Keratinocyte (primary cell): Measurements from ENCODE around the gene RAPGEF1. TPM values are rescaled to one million over a fixed set of nuclear protein-coding genes. Genes with fewer than 3 reads are reported as not detected.
A peak's percentile ranks its signal among the peaks of the same experiment; 100 is the strongest.

Experiments
- DNase-seq: peaks from one replicate; pipeline ENCODE4 v3.0.0-alpha.2; 2011; ENCODE audit warnings: low read depth, missing footprints, low spot score
- FAIRE-seq: peaks from 2 replicates; lab custom pipeline; 2011; peaks lifted over from hg19 to GRCh38; lab: Jason Lieb, UNC
- H2AFZ ChIP-seq: 2 replicates; pipeline ENCODE4 v1.6.0; 2012; ENCODE audit warnings: low read length, control low read depth, inconsistent platforms; ENCODE audit not compliant: control insufficient read depth
- H3K27ac ChIP-seq: 2 replicates; pipeline ENCODE4 v1.5.1; 2011; ENCODE audit warnings: low read length; ENCODE audit not compliant: control insufficient read depth, insufficient read depth
- H3K27me3 ChIP-seq: 3 replicates; pipeline ENCODE4 v1.6.0; 2011; ENCODE audit warnings: low read length; ENCODE audit not compliant: control insufficient read depth, insufficient read depth; ENCODE audit errors: extremely low read depth
- H3K36me3 ChIP-seq, 2 experiments: 2 replicates in 1 of 2; 3 replicates in 1 of 2; pipeline ENCODE4 v1.5.1; 2011; ENCODE audit warnings: low read length in 2 of 2, mild to moderate bottlenecking in 1 of 2; ENCODE audit not compliant: control insufficient read depth in 2 of 2, insufficient read depth in 2 of 2; ENCODE audit errors: extremely low read depth in 1 of 2
- H3K4me1 ChIP-seq: 3 replicates; pipeline ENCODE4 v1.5.1; 2011; ENCODE audit warnings: low read length; ENCODE audit not compliant: control insufficient read depth, insufficient read depth; ENCODE audit errors: extremely low read depth
- H3K4me2 ChIP-seq: 3 replicates; pipeline ENCODE4 v1.6.0; 2011; ENCODE audit warnings: low read depth, low read length; ENCODE audit not compliant: control insufficient read depth, insufficient read depth; ENCODE audit errors: extremely low read depth
- H3K4me3 ChIP-seq, 3 experiments: fragments of 200-600 bp in 1 of 3; sonication (generic) in 1 of 3; 2 replicates in 2 of 3; 3 replicates in 1 of 3; pipeline ENCODE4 v1.5.1; 2011 to 2016; ENCODE audit warnings: low read length in 3 of 3, mild to moderate bottlenecking in 3 of 3, control low read depth in 2 of 3, inconsistent platforms in 1 of 3, low read depth in 1 of 3, mixed read lengths in 1 of 3, mixed run types in 1 of 3, moderate library complexity in 1 of 3; ENCODE audit not compliant: control insufficient read depth in 2 of 3, insufficient read depth in 2 of 3; ENCODE audit errors: extremely low read depth in 1 of 3
- H3K79me2 ChIP-seq: 2 replicates; pipeline ENCODE4 v1.6.0; 2012; ENCODE audit warnings: low read length; ENCODE audit not compliant: control insufficient read depth, insufficient read depth
- H3K9ac ChIP-seq: 3 replicates; pipeline ENCODE4 v1.6.0; 2011; ENCODE audit warnings: low read length; ENCODE audit not compliant: control insufficient read depth, insufficient read depth; ENCODE audit errors: extremely low read depth
- H3K9me1 ChIP-seq: 3 replicates; pipeline ENCODE4 v1.6.0; 2011; ENCODE audit warnings: low read length; ENCODE audit not compliant: control insufficient read depth, insufficient read depth; ENCODE audit errors: extremely low read depth
- H3K9me3 ChIP-seq: 2 replicates; pipeline ENCODE4 v1.5.1; 2012; ENCODE audit warnings: low read depth, low read length; ENCODE audit not compliant: control insufficient read depth
- H4K20me1 ChIP-seq: 3 replicates; pipeline ENCODE4 v1.6.0; 2011; ENCODE audit warnings: low read length; ENCODE audit not compliant: control insufficient read depth, insufficient read depth; ENCODE audit errors: extremely low read depth
- EZH2 ChIP-seq: IDR thresholded peaks from one replicate; pipeline ENCODE4 v1.6.1; 2012; ENCODE audit warnings: inconsistent platforms, mild to moderate bottlenecking, low read length, moderate library complexity
- dilution Hi-C: fragments of 300-500 bp; cut with MboI; formaldehyde crosslinking; loops from one replicate; pipeline ENCODE4 v1.7.0; 2020; ENCODE audit warnings: low sequenced_read_pairs; ENCODE audit not compliant: extremely low pct_ligation_motif_present
- polyA plus RNA-seq, 5 experiments: library from polyadenylated mRNA; depleted of rRNA in 3 of 5; stranded (reverse) in 3 of 5; stranded (forward) in 1 of 5; unstranded in 1 of 5; fragments of >200 nt; gene quantifications; 1 replicate in 1 of 5; 2 replicates in 3 of 5; 3 replicates in 1 of 5; pipeline versions ENCODE4 v1.2.1 to v1.2.3, GENCODE V29; 2011 to 2012; ENCODE audit warnings: missing spikeins in 2 of 5, low read depth in 1 of 5, low replicate concordance in 1 of 5
- TF ChIP-seq, protein P1 (sequence below), 3 experiments: IDR thresholded peaks in 1 of 3; conservative IDR thresholded peaks in 1 of 3; optimal IDR thresholded peaks in 1 of 3; 2 replicates in 2 of 3; 3 replicates in 1 of 3; pipeline versions ENCODE3 to v1.5.1; 2011; ENCODE audit warnings: low read length in 3 of 3, mild to moderate bottlenecking in 3 of 3, moderate library complexity in 2 of 3, control low read depth in 1 of 3, inconsistent platforms in 1 of 3; ENCODE audit not compliant: insufficient read depth in 2 of 3; ENCODE audit errors: extremely low read depth in 1 of 3

Gene RAPGEF1
- polyA plus RNA-seq, 1 donor (not counting 4 experiments of a cell fraction or from before 2014, with no cell fraction given): 18.5 TPM

DNA sequence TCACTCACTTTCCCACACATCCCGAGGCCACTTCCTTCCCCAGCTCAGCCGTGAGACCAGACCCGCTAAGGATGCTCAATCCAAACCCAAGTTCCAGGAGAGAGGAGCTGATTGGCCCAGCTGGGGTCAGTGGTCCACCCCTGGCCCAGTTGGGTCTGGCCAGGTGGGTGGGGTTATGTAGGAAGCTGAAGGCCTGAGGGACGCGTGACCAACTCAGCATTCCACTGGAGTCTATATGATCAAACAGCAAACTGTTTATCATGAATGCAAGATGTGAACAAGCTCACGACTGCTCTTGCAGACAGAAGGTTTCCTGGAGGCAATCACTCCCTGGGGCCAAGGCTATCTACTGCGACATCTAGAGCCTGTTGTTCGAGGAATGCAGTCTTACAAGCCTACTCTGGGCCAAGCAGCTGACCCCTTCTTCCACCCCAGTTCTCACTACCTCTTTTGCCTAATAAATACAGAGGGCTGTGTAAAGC lies 4.9 kb upstream of the RAPGEF1 start:
- Histone ChIP-seq H3K4me1 (peaks cover 26% of the 10 kb centered on the region), H3K9me3 (no peaks in the 10 kb centered on the region), H3K9me1 (no peaks in the 10 kb centered on the region), H3K36me3 (no peaks in the 10 kb centered on the region), H3K9ac (no peak overlapping the region), H2AFZ (no peak overlapping the region), H3K27ac (peak overlapping the region; percentile 32), H3K4me3 (no peak overlapping the region), H4K20me1 (no peaks in the 10 kb centered on the region), H3K4me2 (peak overlapping the region; percentile 18), H3K27me3 (no peaks in the 10 kb centered on the region), H3K79me2 (no peaks in the 10 kb centered on the region)
- TF ChIP-seq EZH2: no peak
- TF ChIP-seq, protein P1, sequence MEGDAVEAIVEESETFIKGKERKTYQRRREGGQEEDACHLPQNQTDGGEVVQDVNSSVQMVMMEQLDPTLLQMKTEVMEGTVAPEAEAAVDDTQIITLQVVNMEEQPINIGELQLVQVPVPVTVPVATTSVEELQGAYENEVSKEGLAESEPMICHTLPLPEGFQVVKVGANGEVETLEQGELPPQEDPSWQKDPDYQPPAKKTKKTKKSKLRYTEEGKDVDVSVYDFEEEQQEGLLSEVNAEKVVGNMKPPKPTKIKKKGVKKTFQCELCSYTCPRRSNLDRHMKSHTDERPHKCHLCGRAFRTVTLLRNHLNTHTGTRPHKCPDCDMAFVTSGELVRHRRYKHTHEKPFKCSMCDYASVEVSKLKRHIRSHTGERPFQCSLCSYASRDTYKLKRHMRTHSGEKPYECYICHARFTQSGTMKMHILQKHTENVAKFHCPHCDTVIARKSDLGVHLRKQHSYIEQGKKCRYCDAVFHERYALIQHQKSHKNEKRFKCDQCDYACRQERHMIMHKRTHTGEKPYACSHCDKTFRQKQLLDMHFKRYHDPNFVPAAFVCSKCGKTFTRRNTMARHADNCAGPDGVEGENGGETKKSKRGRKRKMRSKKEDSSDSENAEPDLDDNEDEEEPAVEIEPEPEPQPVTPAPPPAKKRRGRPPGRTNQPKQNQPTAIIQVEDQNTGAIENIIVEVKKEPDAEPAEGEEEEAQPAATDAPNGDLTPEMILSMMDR (optimal IDR thresholded peaks at IDR 0.05 in 1 of 3, IDR thresholded peaks at IDR 0.05 in 1 of 3, conservative IDR thresholded peaks at IDR 0.05 in 1 of 3; ENCODE audit: extremely low read depth in 1 of 3, insufficient read depth in 2 of 3, low read length in 3 of 3): no peak
- dilution Hi-C loops: no loop called here
- no peak for DNase-seq
- FAIRE-seq: peak; percentile 68

DNA sequence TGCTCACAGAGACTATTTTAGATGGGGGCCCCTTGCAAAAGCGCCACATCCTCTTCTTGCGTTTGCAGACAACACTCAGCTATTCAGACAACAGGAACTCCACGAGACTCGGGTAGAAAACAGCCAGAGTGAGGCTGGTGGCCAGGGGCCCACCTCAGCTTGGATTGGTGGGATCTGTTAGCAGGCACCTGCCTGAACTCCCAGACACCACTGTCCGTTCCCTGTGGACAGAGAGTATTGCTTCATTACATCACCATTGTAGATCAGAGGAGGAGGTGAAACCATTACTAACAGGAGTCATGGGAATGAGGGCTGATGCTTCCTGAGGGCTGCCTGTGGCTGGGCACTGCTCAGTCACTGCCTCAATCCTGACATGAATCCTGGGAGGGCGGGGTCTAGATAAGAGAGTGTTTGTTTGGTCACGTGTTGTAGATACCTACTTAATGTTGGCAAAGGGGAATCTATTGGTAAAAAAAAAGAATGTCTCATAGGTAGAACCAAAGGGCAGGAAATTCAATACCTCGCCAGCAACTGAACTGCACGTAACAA lies 4.4 kb upstream of the RAPGEF1 start:
- Histone ChIP-seq H2AFZ (no peak overlapping the region), H3K36me3 (no peaks in the 10 kb centered on the region), H3K4me3 (no peak overlapping the region), H3K9me1 (no peaks in the 10 kb centered on the region), H4K20me1 (no peaks in the 10 kb centered on the region), H3K27me3 (no peaks in the 10 kb centered on the region), H3K4me2 (peak overlapping the region; percentile 18), H3K9ac (no peak overlapping the region), H3K79me2 (peaks cover under 1% of the 10 kb centered on the region), H3K27ac (peak overlapping the region; percentile 41), H3K9me3 (no peaks in the 10 kb centered on the region), H3K4me1 (peaks cover 26% of the 10 kb centered on the region)
- DNase-seq: peak; percentile 56
- dilution Hi-C loops: no loop called here
- TF ChIP-seq EZH2: no peak
- TF ChIP-seq, protein P1 (optimal IDR thresholded peaks at IDR 0.05 in 1 of 3, IDR thresholded peaks at IDR 0.05 in 1 of 3, conservative IDR thresholded peaks at IDR 0.05 in 1 of 3; ENCODE audit: extremely low read depth in 1 of 3, insufficient read depth in 2 of 3, low read length in 3 of 3): no peak
- peak; percentile 58 for FAIRE-seq
